CD4-positive, alpha-beta T cell treated with Interleukin-15 for 1 hour (primary cell): ENCODE data around the gene GP1BB.
"Not testable (repeated sequence)": the region's sequence is repeated elsewhere in the genome, so short reads cannot be mapped to it uniquely, and the experiment has no call there.

ENCODE experiments used
- DNase-seq: peaks from one replicate; pipeline ENCODE4 v3.0.0-alpha.2; 2020

Gene GP1BB

GRCh38 chr22:19723232-19723982 lies at the start of gene GP1BB:
Gene GP1BB (plus strand): TSS chr22:19723539. CDS start chr22:19723570, 31 bp downstream.
- no peak for DNase-seq

GRCh38 chr22:19673660-19674059 lies 49.7 kb upstream of the GP1BB start:
- DNase-seq, result no peak

GRCh38 chr22:19674129-19674928 lies 49.0 kb upstream of the GP1BB start:
- DNase-seq, result no peak

- no peak for DNase-seq
These were observed 48.4 kb upstream of the GP1BB start for GRCh38 chr22:19674929-19675253.

- no peak for DNase-seq
These were observed 47.9 kb upstream of the GP1BB start for GRCh38 chr22:19675428-19675827.

GRCh38 chr22:19676437-19676836 lies 46.9 kb upstream of the GP1BB start:
- not testable (repeated sequence) for DNase-seq

- no peak for DNase-seq
These were observed 44.3 kb upstream of the GP1BB start for GRCh38 chr22:19678949-19679521.

GRCh38 chr22:19679522-19680101 lies 43.7 kb upstream of the GP1BB start:
- DNase-seq, result no peak

- no peak for DNase-seq
These were observed 43.0 kb upstream of the GP1BB start for GRCh38 chr22:19680287-19680881.

GRCh38 chr22:19680911-19681862 lies 42.2 kb upstream of the GP1BB start:
- no peak for DNase-seq

GRCh38 chr22:19681863-19682245 lies 41.5 kb upstream of the GP1BB start:
- no peak for DNase-seq

GRCh38 chr22:19686946-19687345 lies 36.4 kb upstream of the GP1BB start:
- no peak for DNase-seq

- DNase-seq, result peak; percentile 35
These were observed 35.6 kb upstream of the GP1BB start for GRCh38 chr22:19687561-19688300.

- no peak for DNase-seq
These were observed 34.7 kb upstream of the GP1BB start for GRCh38 chr22:19688301-19689290.

- no peak for DNase-seq
These were observed 33.9 kb upstream of the GP1BB start for GRCh38 chr22:19689408-19689807.

GRCh38 chr22:19691007-19691720 lies 32.2 kb upstream of the GP1BB start:
- no peak for DNase-seq

GRCh38 chr22:19691721-19692341 lies 31.5 kb upstream of the GP1BB start:
- DNase-seq, result no peak

- DNase-seq, result no peak
These were observed 29.8 kb upstream of the GP1BB start for GRCh38 chr22:19693581-19693980.
